Muscle of leg (tissue), 11 donors: Measurements from ENCODE around the gene SIN3B. TPM values are rescaled to one million over a fixed set of nuclear protein-coding genes. Genes with fewer than 3 reads are reported as not detected.
A peak's percentile ranks its signal among the peaks of the same experiment; 100 is the strongest.

Source experiments
- DNase-seq: peaks from one replicate; pipeline ENCODE4 v3.0.0; 2013
- H3K27ac ChIP-seq: one replicate; pipeline ENCODE4 v1.5.1; 2013; ENCODE audit warnings: mild to moderate bottlenecking, low read length, control low read depth
- H3K27me3 ChIP-seq: one replicate; pipeline ENCODE4 v1.6.1; 2013; ENCODE audit warnings: low read length; ENCODE audit not compliant: control insufficient read depth, insufficient read depth
- H3K36me3 ChIP-seq: one replicate; pipeline ENCODE4 v1.6.1; 2013; ENCODE audit warnings: low read length; ENCODE audit not compliant: control insufficient read depth, insufficient read depth
- H3K4me1 ChIP-seq: one replicate; pipeline ENCODE4 v1.6.1; 2013; ENCODE audit warnings: low read length; ENCODE audit not compliant: control insufficient read depth, insufficient read depth
- H3K4me3 ChIP-seq: one replicate; pipeline ENCODE4 v1.5.1; 2013; ENCODE audit warnings: low read length, control low read depth
- H3K9me3 ChIP-seq: replicated peaks from 2 replicates; pipeline ENCODE4 v1.6.1; 2013; ENCODE audit warnings: low read depth, low read length; ENCODE audit not compliant: control insufficient read depth
- WGBS: methylation state at CpG from one replicate; pipeline ENCODE4 v1.1.5; 2013; ENCODE audit warnings: missing lambda C conversion rate; ENCODE audit not compliant: insufficient coverage; 5-methylcytosine and 5-hydroxymethylcytosine counted together
- polyA plus RNA-seq, 8 donors: library from polyadenylated mRNA; unstranded; fragments of 120-200 nt; gene quantifications; one replicate each; pipeline versions ENCODE4 v1.2.1 to v1.2.3, GENCODE V29; 2013; ENCODE audit warnings: inconsistent platforms in 1 of 8, low replicate concordance in 1 of 8; ENCODE audit not compliant: insufficient read length in 8 of 8, insufficient read depth in 1 of 8
- total RNA-seq: library from RNA; stranded (reverse); fragments of 120-200 nt; gene quantifications from one replicate; pipeline ENCODE4 v1.2.4, GENCODE V29; 2013

The SIN3B gene
- total and polyA plus RNA-seq, 9 donors = 15.0 to 50.1 (median 39.6) TPM

DNA sequence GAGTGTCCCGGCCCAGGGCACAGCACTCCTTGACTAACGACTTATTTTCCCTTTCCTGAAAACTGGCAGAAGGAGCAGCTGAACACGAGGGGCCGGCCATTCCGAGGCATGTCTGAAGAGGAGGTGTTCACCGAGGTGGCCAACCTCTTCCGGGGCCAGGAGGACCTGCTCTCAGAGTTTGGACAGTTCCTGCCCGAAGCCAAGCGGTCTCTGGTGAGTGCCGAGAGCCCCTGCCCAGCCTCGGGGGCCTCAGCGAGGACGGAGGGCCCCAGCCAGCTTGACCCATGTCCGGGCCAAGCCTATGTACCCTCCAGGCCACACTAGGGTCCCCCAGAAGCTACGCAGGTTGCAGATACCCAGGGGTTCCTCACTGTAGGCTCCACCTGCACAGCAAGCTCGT lies 17.7 kb downstream of the SIN3B start:
- H3K36me3 ChIP-seq = peaks cover 83% of the 10 kb centered on the region

GRCh38 chr19:16847430-16847829 lies 18.2 kb downstream of the SIN3B start:
- Histone ChIP-seq H3K4me3 (no peak overlapping the region), H3K27ac (no peak overlapping the region), H3K4me1 (no peaks in the 10 kb centered on the region), H3K9me3 (no peaks in the 10 kb centered on the region), H3K36me3 (peaks cover 84% of the 10 kb centered on the region), H3K27me3 (no peaks in the 10 kb centered on the region)
- peak; percentile 37 for DNase-seq
- WGBS = 100% methylated on average over 2 of the region's 6 CpGs

More for the DNA sequence above, 17.7 kb downstream of the SIN3B start:
- DNase-seq = no peak
- H3K27ac ChIP-seq = no peak overlapping the region
- no peaks in the 10 kb centered on the region for H3K27me3 ChIP-seq
- H3K4me3 ChIP-seq = no peak overlapping the region
- 97% methylated on average over 15 of the region's 16 CpGs for WGBS
- H3K9me3 ChIP-seq = no peaks in the 10 kb centered on the region
- H3K4me1 ChIP-seq = no peaks in the 10 kb centered on the region

DNA sequence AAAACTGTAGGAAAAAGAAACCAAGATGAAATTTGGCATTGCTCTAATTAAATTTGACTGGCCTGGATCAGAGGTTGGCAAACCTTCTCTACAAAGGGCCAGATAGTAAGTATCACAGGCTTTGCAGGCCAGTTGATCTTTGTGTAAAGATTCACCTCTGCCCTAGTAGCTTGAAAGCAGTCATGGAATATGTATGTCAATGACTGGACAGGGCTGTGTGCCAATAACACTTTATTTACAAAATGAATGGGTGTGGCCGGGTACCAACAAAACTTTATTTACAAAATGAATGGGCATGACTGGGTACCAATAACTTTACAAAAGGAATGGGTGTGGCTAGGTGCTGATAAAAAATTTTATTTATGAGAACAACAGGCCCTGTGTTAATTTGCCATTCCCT lies 20.0 kb downstream of the SIN3B start:
- no peaks in the 10 kb centered on the region for H3K4me1 ChIP-seq
- H3K27ac ChIP-seq = no peak overlapping the region
- DNase-seq = no peak
- H3K4me3 ChIP-seq = no peak overlapping the region
- no peaks in the 10 kb centered on the region for H3K9me3 ChIP-seq
- WGBS = no CpG with 5 or more reads among the region's 1 CpG
- peaks cover 84% of the 10 kb centered on the region for H3K36me3 ChIP-seq
- H3K27me3 ChIP-seq = no peaks in the 10 kb centered on the region

GRCh38 chr19:16850133-16850532 lies 20.9 kb downstream of the SIN3B start:
- Histone ChIP-seq H3K36me3 (peaks cover 84% of the 10 kb centered on the region), H3K4me3 (no peak overlapping the region), H3K27me3 (no peaks in the 10 kb centered on the region), H3K27ac (no peak overlapping the region), H3K9me3 (no peaks in the 10 kb centered on the region), H3K4me1 (no peaks in the 10 kb centered on the region)
- DNase-seq = no peak
- WGBS = no CpG with 5 or more reads among the region's 4 CpGs

DNA sequence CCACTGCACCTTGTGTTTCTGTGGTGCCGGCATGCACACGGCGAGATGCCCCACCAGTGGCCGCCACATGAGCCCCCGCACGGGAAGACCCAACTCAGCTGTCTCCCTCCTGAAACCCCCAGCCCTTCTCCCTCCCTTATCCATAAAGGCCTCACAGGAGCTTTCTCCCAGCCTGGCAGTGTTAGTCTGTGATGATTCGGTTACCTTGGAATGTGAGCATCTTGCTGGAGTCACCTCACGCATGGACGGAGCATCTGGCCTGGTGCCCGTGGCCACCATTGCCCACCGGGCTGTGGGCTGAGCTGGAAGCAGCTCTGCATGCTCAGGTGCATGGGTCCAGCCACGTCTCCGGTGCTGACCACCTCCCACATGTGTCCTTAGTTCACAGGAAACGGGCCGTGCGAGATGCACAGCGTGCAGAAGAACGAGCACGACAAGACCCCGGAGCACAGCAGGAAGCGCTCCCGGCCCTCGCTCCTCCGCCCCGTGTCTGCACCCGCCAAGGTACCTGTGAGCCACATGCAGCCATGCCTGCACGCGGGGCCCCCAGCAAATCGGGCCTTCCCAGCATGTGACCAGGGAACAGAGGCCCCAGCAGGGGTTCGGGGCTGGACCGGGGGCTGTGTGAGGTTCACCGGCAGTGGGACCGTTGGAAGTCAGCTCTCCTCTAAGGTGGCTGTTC lies 22.0 kb downstream of the SIN3B start:
- Histone ChIP-seq H3K4me1 (no peaks in the 10 kb centered on the region), H3K36me3 (peaks cover 89% of the 10 kb centered on the region), H3K9me3 (no peaks in the 10 kb centered on the region), H3K4me3 (no peak overlapping the region), H3K27me3 (no peaks in the 10 kb centered on the region), H3K27ac (no peak overlapping the region)
- DNase-seq = no peak
- 94% methylated on average over 27 of the region's 33 CpGs for WGBS

- no peaks in the 10 kb centered on the region for H3K9me3 ChIP-seq
- H3K4me1 ChIP-seq = no peaks in the 10 kb centered on the region
- H3K27ac ChIP-seq = no peak overlapping the region
- DNase-seq = no peak
- H3K36me3 ChIP-seq = peaks cover 80% of the 10 kb centered on the region
- no peaks in the 10 kb centered on the region for H3K27me3 ChIP-seq
- WGBS = 90% methylated on average over 6 of the region's 7 CpGs
- no peak overlapping the region for H3K4me3 ChIP-seq
These were observed 23.9 kb downstream of the SIN3B start for GRCh38 chr19:16853066-16853465.

- H3K36me3 ChIP-seq = peaks cover 63% of the 10 kb centered on the region
These were observed 26.9 kb downstream of the SIN3B start for GRCh38 chr19:16856091-16856490.

DNA sequence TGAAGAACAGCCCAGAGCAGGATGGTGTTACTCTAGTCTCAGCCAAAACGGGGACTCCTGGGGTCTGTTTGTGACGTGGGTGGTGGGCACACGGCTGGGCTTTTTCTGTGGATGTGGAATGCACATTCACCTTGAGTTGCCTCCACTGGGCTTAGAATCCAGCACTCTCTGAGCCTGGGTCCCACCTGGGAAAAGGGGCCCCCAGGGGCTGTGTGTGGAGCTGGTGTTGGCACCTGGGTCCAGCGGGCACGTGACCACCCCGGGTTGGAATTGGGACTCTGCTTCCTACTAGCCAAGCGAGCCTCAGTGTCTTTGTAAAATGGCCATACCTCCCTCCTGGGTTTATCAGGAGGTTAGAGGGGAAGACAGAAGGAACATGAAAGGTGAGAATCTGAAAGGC lies 30.4 kb downstream of the SIN3B start:
- Histone ChIP-seq H3K4me1 (peaks cover 6% of the 10 kb centered on the region), H3K27ac (no peak overlapping the region), H3K4me3 (no peak overlapping the region), H3K27me3 (no peaks in the 10 kb centered on the region), H3K36me3 (peaks cover 57% of the 10 kb centered on the region), H3K9me3 (no peaks in the 10 kb centered on the region)
- DNase-seq = no peak
- 90% methylated on average over 6 of the region's 7 CpGs for WGBS

More at GRCh38 chr19:16856091-16856490, 26.9 kb downstream of the SIN3B start:
- 91% methylated on average over 7 of the region's 9 CpGs for WGBS
- Histone ChIP-seq H3K4me3 (no peak overlapping the region), H3K4me1 (peaks cover 6% of the 10 kb centered on the region), H3K9me3 (no peaks in the 10 kb centered on the region), H3K27me3 (no peaks in the 10 kb centered on the region), H3K27ac (no peak overlapping the region)
- no peak for DNase-seq

- H3K27me3 ChIP-seq = no peaks in the 10 kb centered on the region
- H3K36me3 ChIP-seq = peaks cover 59% of the 10 kb centered on the region
- H3K9me3 ChIP-seq = no peaks in the 10 kb centered on the region
- H3K4me3 ChIP-seq = no peak overlapping the region
- DNase-seq = peak; percentile 26
- WGBS = 88% methylated on average over 20 of the region's 20 CpGs
- no peak overlapping the region for H3K27ac ChIP-seq
- H3K4me1 ChIP-seq = peaks cover 6% of the 10 kb centered on the region
These were observed 30.9 kb downstream of the SIN3B start for GRCh38 chr19:16860118-16860517.

DNA sequence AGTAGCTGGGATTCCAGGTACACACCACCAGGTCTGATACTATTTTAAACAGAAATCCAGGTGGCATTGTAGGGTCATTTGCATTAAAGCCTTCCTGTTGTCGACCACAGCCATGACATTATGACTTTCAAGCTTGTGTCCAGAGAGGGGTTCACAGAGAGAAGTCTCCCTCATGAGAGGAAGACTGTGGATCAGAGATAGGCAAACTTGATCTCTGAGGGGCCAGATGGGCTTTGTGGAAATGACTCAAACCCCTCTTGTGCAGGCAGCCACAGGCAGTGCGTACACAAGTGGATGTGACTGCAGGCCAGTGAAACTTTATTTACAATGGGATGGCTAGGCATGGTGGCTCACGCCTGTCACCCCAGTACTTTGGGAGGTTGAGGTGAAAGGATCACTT lies 31.8 kb downstream of the SIN3B start:
- 88% methylated on average over 2 of the region's 3 CpGs for WGBS

GRCh38 chr19:16861834-16862233 lies 32.6 kb downstream of the SIN3B start:
- H3K9me3 ChIP-seq = no peaks in the 10 kb centered on the region
- no peak overlapping the region for H3K4me3 ChIP-seq
- WGBS = 92% methylated on average over 3 of the region's 5 CpGs
- peaks cover 6% of the 10 kb centered on the region for H3K4me1 ChIP-seq
- no peaks in the 10 kb centered on the region for H3K27me3 ChIP-seq
- no peak for DNase-seq
- peaks cover 69% of the 10 kb centered on the region for H3K36me3 ChIP-seq
- no peak overlapping the region for H3K27ac ChIP-seq

More for the DNA sequence above, 31.8 kb downstream of the SIN3B start:
- Histone ChIP-seq H3K4me1 (peaks cover 6% of the 10 kb centered on the region), H3K27me3 (no peaks in the 10 kb centered on the region), H3K27ac (no peak overlapping the region), H3K36me3 (peaks cover 64% of the 10 kb centered on the region), H3K4me3 (no peak overlapping the region), H3K9me3 (no peaks in the 10 kb centered on the region)
- no peak for DNase-seq
